Activated T-helper 1 cell treated with anti-CD3 and anti-CD28 coated beads, Interleukin-12 subunit alpha, Interleukin-12 subunit beta, Interleukin-2, Interleukin-4 antibody, amounts not matched to agents 30 ng/mL and 10 ng/mL and 1 ng/mL, durations not matched to agents 14 hours and 24 hours and 36 hours (primary cell): ENCODE measurements around the gene CSRP2. TPM values are rescaled to one million over a fixed set of nuclear protein-coding genes. Genes with fewer than 3 reads are reported as not detected.

Experiments used
- DNase-seq: peaks from one replicate; pipeline ENCODE4 v3.0.0; 2021; ENCODE audit warnings: low spot score
- H3K27ac Mint-ChIP-seq: one replicate; pipeline ENCODE4 v1.8.0; 2021; ENCODE audit warnings: mild to moderate bottlenecking, mixed read lengths
- H3K27me3 Mint-ChIP-seq: one replicate; pipeline ENCODE4 v1.8.0; 2022; ENCODE audit warnings: mild to moderate bottlenecking, moderate library complexity, mixed read lengths; ENCODE audit not compliant: insufficient read depth
- H3K36me3 Mint-ChIP-seq: one replicate; pipeline ENCODE4 v1.8.0; 2021; ENCODE audit warnings: low read depth, mixed read lengths
- H3K4me1 Mint-ChIP-seq: one replicate; pipeline ENCODE4 v1.8.0; 2021; ENCODE audit warnings: low read depth, mixed read lengths
- H3K4me3 Mint-ChIP-seq: one replicate; pipeline ENCODE4 v1.8.0; 2021; ENCODE audit warnings: mild to moderate bottlenecking, moderate library complexity, mixed read lengths
- H3K9me3 Mint-ChIP-seq: one replicate; pipeline ENCODE4 v1.8.0; 2021; ENCODE audit warnings: mixed read lengths
- intact Hi-C: fragments of 100-400 bp; cut with micrococcal nuclease; formaldehyde crosslinking; loops from one replicate; pipeline ENCODE4 v1.15.1; 2024
- total RNA-seq: library from RNA; stranded (reverse); gene quantifications from 2 replicates; pipeline ENCODE4 v1.2.3, GENCODE V29; 2022

Gene CSRP2
- total RNA-seq, 1 donor from 2014 or later: 0.36 TPM

- no peak overlapping the region for H3K27ac Mint-ChIP-seq
- H3K4me3 Mint-ChIP-seq: no peak overlapping the region
- intact Hi-C loops: no loop called here
- peaks cover 2% of the 10 kb centered on the region for H3K27me3 Mint-ChIP-seq
- no peaks in the 10 kb centered on the region for H3K9me3 Mint-ChIP-seq
- no peak for DNase-seq
- H3K36me3 Mint-ChIP-seq: no peaks in the 10 kb centered on the region
- H3K4me1 Mint-ChIP-seq: no peaks in the 10 kb centered on the region
Observed at GRCh38 chr12:76866726-76867125, 12.1 kb downstream of the CSRP2 start.

- no peaks in the 10 kb centered on the region for H3K36me3 Mint-ChIP-seq
- intact Hi-C loops: no loop called here
- H3K27ac Mint-ChIP-seq: no peak overlapping the region
- no peaks in the 10 kb centered on the region for H3K4me1 Mint-ChIP-seq
- H3K4me3 Mint-ChIP-seq: no peak overlapping the region
- H3K27me3 Mint-ChIP-seq: peaks cover 2% of the 10 kb centered on the region
- no peaks in the 10 kb centered on the region for H3K9me3 Mint-ChIP-seq
- no peak for DNase-seq
Observed at GRCh38 chr12:76866151-76866567, 12.7 kb downstream of the CSRP2 start.

- peaks cover 2% of the 10 kb centered on the region for H3K27me3 Mint-ChIP-seq
- no peak overlapping the region for H3K27ac Mint-ChIP-seq
- intact Hi-C loops: no loop called here
- H3K36me3 Mint-ChIP-seq: no peaks in the 10 kb centered on the region
- DNase-seq: no peak
- no peaks in the 10 kb centered on the region for H3K9me3 Mint-ChIP-seq
- H3K4me1 Mint-ChIP-seq: no peaks in the 10 kb centered on the region
- no peak overlapping the region for H3K4me3 Mint-ChIP-seq
Observed at GRCh38 chr12:76864791-76865400, 13.9 kb downstream of the CSRP2 start.

- Mint-ChIP-seq H3K27ac (no peak overlapping the region), H3K27me3 (peaks cover 2% of the 10 kb centered on the region), H3K36me3 (no peaks in the 10 kb centered on the region), H3K4me3 (no peak overlapping the region), H3K4me1 (no peaks in the 10 kb centered on the region), H3K9me3 (no peaks in the 10 kb centered on the region)
- intact Hi-C loops: no loop called here
- DNase-seq: no peak
Observed at GRCh38 chr12:76863837-76864236, 15.0 kb downstream of the CSRP2 start.

GRCh38 chr12:76863005-76863670 is 15.7 kb downstream of the CSRP2 start:
- no peaks in the 10 kb centered on the region for H3K36me3 Mint-ChIP-seq
- intact Hi-C loops: no loop called here
- H3K9me3 Mint-ChIP-seq: no peaks in the 10 kb centered on the region
- H3K27me3 Mint-ChIP-seq: peaks cover 2% of the 10 kb centered on the region
- no peak for DNase-seq
- no peaks in the 10 kb centered on the region for H3K4me1 Mint-ChIP-seq
- no peak overlapping the region for H3K4me3 Mint-ChIP-seq
- H3K27ac Mint-ChIP-seq: no peak overlapping the region

GRCh38 chr12:76860256-76860655 is 18.6 kb downstream of the CSRP2 start:
- intact Hi-C loops: no loop called here
- Mint-ChIP-seq H3K27me3 (no peaks in the 10 kb centered on the region), H3K4me3 (no peak overlapping the region), H3K4me1 (no peaks in the 10 kb centered on the region), H3K9me3 (no peaks in the 10 kb centered on the region), H3K36me3 (peaks cover 2% of the 10 kb centered on the region), H3K27ac (no peak overlapping the region)
- DNase-seq: no peak

- Mint-ChIP-seq H3K27me3 (no peaks in the 10 kb centered on the region), H3K36me3 (peaks cover 5% of the 10 kb centered on the region), H3K27ac (no peak overlapping the region), H3K4me1 (no peaks in the 10 kb centered on the region), H3K9me3 (no peaks in the 10 kb centered on the region), H3K4me3 (no peak overlapping the region)
- intact Hi-C loops: no loop called here
- no peak for DNase-seq
Observed at GRCh38 chr12:76859611-76860010, 19.2 kb downstream of the CSRP2 start.

- Mint-ChIP-seq H3K36me3 (peaks cover 11% of the 10 kb centered on the region), H3K27me3 (no peaks in the 10 kb centered on the region), H3K4me1 (no peaks in the 10 kb centered on the region), H3K27ac (no peak overlapping the region), H3K9me3 (no peaks in the 10 kb centered on the region), H3K4me3 (no peak overlapping the region)
- intact Hi-C loops: no loop called here
- DNase-seq: no peak
Observed at GRCh38 chr12:76856018-76856644, 22.7 kb downstream of the CSRP2 start.

- no peaks in the 10 kb centered on the region for H3K4me1 Mint-ChIP-seq
Observed at GRCh38 chr12:76855271-76855670, 23.5 kb downstream of the CSRP2 start.

GRCh38 chr12:76852106-76852505 is 26.7 kb downstream of the CSRP2 start:
- no peak overlapping the region for H3K27ac Mint-ChIP-seq
- H3K9me3 Mint-ChIP-seq: no peaks in the 10 kb centered on the region
- H3K27me3 Mint-ChIP-seq: no peaks in the 10 kb centered on the region
- H3K36me3 Mint-ChIP-seq: peaks cover 17% of the 10 kb centered on the region
- no peaks in the 10 kb centered on the region for H3K4me1 Mint-ChIP-seq
- no peak for DNase-seq
- H3K4me3 Mint-ChIP-seq: no peak overlapping the region
- intact Hi-C loops: no loop called here

More at GRCh38 chr12:76855271-76855670, 23.5 kb downstream of the CSRP2 start:
- no peaks in the 10 kb centered on the region for H3K9me3 Mint-ChIP-seq
- peaks cover 15% of the 10 kb centered on the region for H3K36me3 Mint-ChIP-seq
- intact Hi-C loops: no loop called here
- H3K4me3 Mint-ChIP-seq: no peak overlapping the region
- H3K27ac Mint-ChIP-seq: no peak overlapping the region
- H3K27me3 Mint-ChIP-seq: no peaks in the 10 kb centered on the region
- no peak for DNase-seq

- Mint-ChIP-seq H3K4me1 (no peaks in the 10 kb centered on the region), H3K27ac (no peak overlapping the region), H3K9me3 (no peaks in the 10 kb centered on the region), H3K4me3 (no peak overlapping the region), H3K27me3 (no peaks in the 10 kb centered on the region), H3K36me3 (peaks cover 14% of the 10 kb centered on the region)
- no peak for DNase-seq
- intact Hi-C loops: no loop called here
Observed at GRCh38 chr12:76848132-76848531, 30.7 kb downstream of the CSRP2 start.

- Mint-ChIP-seq H3K9me3 (no peaks in the 10 kb centered on the region), H3K27me3 (no peaks in the 10 kb centered on the region), H3K36me3 (peaks cover 14% of the 10 kb centered on the region), H3K27ac (no peak overlapping the region), H3K4me1 (no peaks in the 10 kb centered on the region), H3K4me3 (no peak overlapping the region)
- intact Hi-C loops: no loop called here
- DNase-seq: no peak
Observed at GRCh38 chr12:76847260-76847659, 31.6 kb downstream of the CSRP2 start.

- no peak overlapping the region for H3K4me3 Mint-ChIP-seq
- H3K27me3 Mint-ChIP-seq: no peaks in the 10 kb centered on the region
- no peaks in the 10 kb centered on the region for H3K4me1 Mint-ChIP-seq
- intact Hi-C loops: no loop called here
- no peak for DNase-seq
- H3K36me3 Mint-ChIP-seq: peaks cover 2% of the 10 kb centered on the region
- no peaks in the 10 kb centered on the region for H3K9me3 Mint-ChIP-seq
- no peak overlapping the region for H3K27ac Mint-ChIP-seq
Observed at GRCh38 chr12:76836633-76837032, 42.2 kb downstream of the CSRP2 start.
